ENCODE results near the gene CLEC4E. TPM values are rescaled to one million over a fixed set of nuclear protein-coding genes. Genes with fewer than 3 reads are reported as not detected.

CLEC4E gene
- total RNA-seq, 1 donor from 2014 or later = not detected

GRCh38 chr12:8561011-8561410 is 20.3 kb upstream of the CLEC4E start:
- Mint-ChIP-seq H3K9me3 (ENCODE audit: unreplicated experiment) (peaks cover 5% of the 10 kb centered on the region), H3K36me3 (ENCODE audit: unreplicated experiment) (peaks cover 5% of the 10 kb centered on the region), H3K27ac (ENCODE audit: unreplicated experiment) (no peak overlapping the region), H3K4me1 (ENCODE audit: low read depth, unreplicated experiment) (no peaks in the 10 kb centered on the region), H3K27me3 (ENCODE audit: unreplicated experiment) (no peaks in the 10 kb centered on the region), H3K4me3 (ENCODE audit: unreplicated experiment) (no peak overlapping the region)
- TF ChIP-seq, protein P1, sequence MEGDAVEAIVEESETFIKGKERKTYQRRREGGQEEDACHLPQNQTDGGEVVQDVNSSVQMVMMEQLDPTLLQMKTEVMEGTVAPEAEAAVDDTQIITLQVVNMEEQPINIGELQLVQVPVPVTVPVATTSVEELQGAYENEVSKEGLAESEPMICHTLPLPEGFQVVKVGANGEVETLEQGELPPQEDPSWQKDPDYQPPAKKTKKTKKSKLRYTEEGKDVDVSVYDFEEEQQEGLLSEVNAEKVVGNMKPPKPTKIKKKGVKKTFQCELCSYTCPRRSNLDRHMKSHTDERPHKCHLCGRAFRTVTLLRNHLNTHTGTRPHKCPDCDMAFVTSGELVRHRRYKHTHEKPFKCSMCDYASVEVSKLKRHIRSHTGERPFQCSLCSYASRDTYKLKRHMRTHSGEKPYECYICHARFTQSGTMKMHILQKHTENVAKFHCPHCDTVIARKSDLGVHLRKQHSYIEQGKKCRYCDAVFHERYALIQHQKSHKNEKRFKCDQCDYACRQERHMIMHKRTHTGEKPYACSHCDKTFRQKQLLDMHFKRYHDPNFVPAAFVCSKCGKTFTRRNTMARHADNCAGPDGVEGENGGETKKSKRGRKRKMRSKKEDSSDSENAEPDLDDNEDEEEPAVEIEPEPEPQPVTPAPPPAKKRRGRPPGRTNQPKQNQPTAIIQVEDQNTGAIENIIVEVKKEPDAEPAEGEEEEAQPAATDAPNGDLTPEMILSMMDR (IDR thresholded peaks at IDR 0.05; ENCODE audit: partially characterized antibody, unreplicated experiment) = no peak
- DNase-seq = no peak

- no peak overlapping the region for H3K27ac Mint-ChIP-seq (ENCODE audit: unreplicated experiment)
- no peak for DNase-seq
- peaks cover 5% of the 10 kb centered on the region for H3K9me3 Mint-ChIP-seq (ENCODE audit: unreplicated experiment)
- no peaks in the 10 kb centered on the region for H3K4me1 Mint-ChIP-seq (ENCODE audit: low read depth, unreplicated experiment)
- peaks cover 5% of the 10 kb centered on the region for H3K36me3 Mint-ChIP-seq (ENCODE audit: unreplicated experiment)
- no peaks in the 10 kb centered on the region for H3K27me3 Mint-ChIP-seq (ENCODE audit: unreplicated experiment)
- H3K4me3 Mint-ChIP-seq (ENCODE audit: unreplicated experiment) = no peak overlapping the region
- TF ChIP-seq, protein P1 (IDR thresholded peaks at IDR 0.05; ENCODE audit: partially characterized antibody, unreplicated experiment) = no peak
Observed at GRCh38 chr12:8559676-8560075, 19.0 kb upstream of the CLEC4E start.

DNA sequence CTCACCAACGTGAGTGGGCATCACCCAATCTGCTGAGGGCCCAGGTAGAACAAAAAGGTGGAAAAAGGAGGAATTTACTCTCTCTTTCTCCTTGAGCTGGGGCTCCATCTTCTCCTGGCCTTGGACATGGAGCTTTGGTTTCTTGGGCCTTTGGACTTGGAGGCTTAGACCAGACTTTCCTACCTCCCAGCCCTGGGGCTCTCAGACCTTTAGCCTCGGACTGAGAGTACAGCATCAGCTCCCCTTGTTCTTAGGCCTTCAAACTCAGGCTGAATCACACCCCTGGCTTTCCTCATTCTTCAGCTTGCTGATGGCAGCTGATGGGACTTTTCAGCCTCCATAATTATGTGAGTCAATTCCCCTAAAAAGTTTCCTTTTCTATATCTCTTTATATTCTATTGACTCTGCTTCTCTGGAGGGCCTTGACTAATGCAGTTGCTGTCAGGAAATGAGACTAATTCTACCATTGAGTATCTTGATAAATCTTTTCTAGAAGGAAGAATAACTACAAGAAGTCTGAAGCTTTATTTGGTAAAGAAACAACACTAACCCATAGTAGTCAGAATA is 15.9 kb upstream of the CLEC4E start:
- TF ChIP-seq, protein P1 (IDR thresholded peaks at IDR 0.05; ENCODE audit: partially characterized antibody, unreplicated experiment) = no peak
- Mint-ChIP-seq H3K4me1 (ENCODE audit: low read depth, unreplicated experiment) (no peaks in the 10 kb centered on the region), H3K27ac (ENCODE audit: unreplicated experiment) (no peak overlapping the region), H3K9me3 (ENCODE audit: unreplicated experiment) (no peaks in the 10 kb centered on the region), H3K27me3 (ENCODE audit: unreplicated experiment) (no peaks in the 10 kb centered on the region), H3K4me3 (ENCODE audit: unreplicated experiment) (no peak overlapping the region), H3K36me3 (ENCODE audit: unreplicated experiment) (no peaks in the 10 kb centered on the region)
- no peak for DNase-seq

DNA sequence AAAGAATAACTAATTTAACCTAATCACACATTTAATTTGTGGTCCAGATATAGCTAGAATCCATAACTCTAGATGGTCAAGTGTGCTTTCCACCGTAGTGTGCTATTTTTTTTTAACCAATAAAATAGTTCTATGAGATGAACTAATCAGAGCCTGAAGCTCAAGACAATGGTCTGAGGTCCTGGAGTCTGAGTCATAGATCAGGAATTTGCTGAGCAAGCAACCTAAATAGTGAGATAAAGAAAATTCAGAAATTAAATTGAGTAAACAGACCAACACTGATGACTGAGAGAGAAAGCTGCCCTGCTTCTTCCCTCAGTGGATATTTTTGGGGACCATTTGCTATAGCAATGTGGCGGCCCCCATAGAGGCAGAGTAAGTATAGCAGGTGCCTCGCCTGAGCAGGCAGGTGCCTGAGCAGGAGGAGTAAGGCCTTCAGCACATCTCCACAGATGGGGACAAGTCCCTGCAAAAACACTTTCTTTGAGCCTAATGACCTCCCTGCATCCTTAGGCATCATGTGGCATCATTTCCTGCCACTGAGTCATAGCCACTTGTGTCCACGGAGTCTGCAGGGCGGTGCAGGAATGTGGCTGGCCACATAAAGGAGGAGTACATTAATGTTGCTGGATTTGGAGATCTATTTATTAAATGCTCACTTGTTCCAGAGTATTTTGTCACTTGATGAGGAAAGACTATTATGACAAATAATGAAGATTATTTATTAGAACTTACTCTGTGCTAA is 13.9 kb upstream of the CLEC4E start:
- TF ChIP-seq, protein P1 (IDR thresholded peaks at IDR 0.05; ENCODE audit: partially characterized antibody, unreplicated experiment) = no peak
- no peaks in the 10 kb centered on the region for H3K27me3 Mint-ChIP-seq (ENCODE audit: unreplicated experiment)
- no peaks in the 10 kb centered on the region for H3K4me1 Mint-ChIP-seq (ENCODE audit: low read depth, unreplicated experiment)
- no peaks in the 10 kb centered on the region for H3K9me3 Mint-ChIP-seq (ENCODE audit: unreplicated experiment)
- no peak for DNase-seq
- H3K36me3 Mint-ChIP-seq (ENCODE audit: unreplicated experiment) = no peaks in the 10 kb centered on the region
- H3K27ac Mint-ChIP-seq (ENCODE audit: unreplicated experiment) = no peak overlapping the region
- no peak overlapping the region for H3K4me3 Mint-ChIP-seq (ENCODE audit: unreplicated experiment)

DNA sequence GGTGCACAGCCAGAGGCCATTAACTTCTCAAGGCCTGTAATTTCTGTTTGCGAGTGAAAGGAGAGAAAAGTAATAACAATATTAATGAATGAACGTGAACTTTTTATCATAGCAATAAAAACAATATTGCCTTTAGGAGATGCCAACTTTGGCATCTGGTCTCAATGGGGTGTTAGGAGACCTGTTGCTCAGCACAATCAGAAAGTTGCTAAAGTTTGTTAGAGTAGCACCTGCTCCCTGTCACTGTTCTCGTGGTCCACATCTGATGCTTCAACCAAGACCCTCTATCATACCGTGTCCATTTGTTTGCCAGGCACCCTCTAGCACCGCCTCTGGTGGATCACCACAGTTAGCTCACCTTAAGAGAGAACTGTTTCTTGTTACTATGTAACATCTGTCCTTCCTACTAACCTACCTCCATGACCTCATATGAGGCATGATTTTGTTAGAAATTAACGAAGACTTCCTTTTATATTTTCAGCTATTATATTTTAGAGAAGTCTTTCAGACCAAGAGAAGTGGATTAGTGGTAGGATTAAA is 12.5 kb upstream of the CLEC4E start:
- TF ChIP-seq, protein P1 (IDR thresholded peaks at IDR 0.05; ENCODE audit: partially characterized antibody, unreplicated experiment) = no peak
- no peaks in the 10 kb centered on the region for H3K4me1 Mint-ChIP-seq (ENCODE audit: low read depth, unreplicated experiment)

More for the DNA sequence above, 12.5 kb upstream of the CLEC4E start:
- H3K9me3 Mint-ChIP-seq (ENCODE audit: unreplicated experiment) = no peaks in the 10 kb centered on the region
- DNase-seq = no peak
- H3K36me3 Mint-ChIP-seq (ENCODE audit: unreplicated experiment) = no peaks in the 10 kb centered on the region
- no peak overlapping the region for H3K27ac Mint-ChIP-seq (ENCODE audit: unreplicated experiment)
- H3K27me3 Mint-ChIP-seq (ENCODE audit: unreplicated experiment) = no peaks in the 10 kb centered on the region
- H3K4me3 Mint-ChIP-seq (ENCODE audit: unreplicated experiment) = no peak overlapping the region
